Smooth muscle cell (in vitro differentiated cells): ENCODE results near the gene SMIM13. TPM values are rescaled to one million over a fixed set of nuclear protein-coding genes. Genes with fewer than 3 reads are reported as not detected.

Source experiments
- DNase-seq: peaks from one replicate; lab custom pipeline; 2025; ENCODE audit not compliant: unreplicated experiment; lab: John Stamatoyannopoulos, UW
- H2AFZ ChIP-seq: fragments of 200-600 bp; sonication (generic); 2 replicates; pipeline ENCODE4 v1.6.0; 2016; ENCODE audit warnings: antibody characterized with exemption, low read depth, mild to moderate bottlenecking
- H3F3A ChIP-seq: fragments of 200-600 bp; sonication (generic); 2 replicates; pipeline ENCODE4 v1.6.0; 2017; ENCODE audit warnings: antibody characterized with exemption, low read depth
- H3K27ac ChIP-seq: fragments of 200-600 bp; sonication (generic); 2 replicates; pipeline ENCODE4 v1.5.1; 2016; ENCODE audit warnings: low read depth, mild to moderate bottlenecking
- H3K27me3 ChIP-seq: fragments of 200-600 bp; sonication (generic); 2 replicates; pipeline ENCODE4 v1.6.1; 2016; ENCODE audit warnings: low read depth, mild to moderate bottlenecking
- H3K36me3 ChIP-seq: fragments of 200-600 bp; sonication (generic); 2 replicates; pipeline ENCODE4 v1.5.1; 2016; ENCODE audit warnings: low read depth
- H3K4me1 ChIP-seq: fragments of 200-600 bp; sonication (generic); 2 replicates; pipeline ENCODE4 v1.5.1; 2016; ENCODE audit warnings: low read depth
- H3K4me2 ChIP-seq: fragments of 200-600 bp; sonication (generic); 2 replicates; pipeline ENCODE4 v1.6.0; 2016; ENCODE audit warnings: mild to moderate bottlenecking
- H3K4me3 ChIP-seq: fragments of 200-600 bp; sonication (generic); 2 replicates; pipeline ENCODE4 v1.5.1; 2016; ENCODE audit warnings: mild to moderate bottlenecking
- H3K79me2 ChIP-seq: fragments of 200-600 bp; sonication (generic); 2 replicates; pipeline ENCODE4 v1.6.0; 2016; ENCODE audit warnings: low read depth, mild to moderate bottlenecking
- H3K9ac ChIP-seq: fragments of 200-600 bp; sonication (generic); 2 replicates; pipeline ENCODE4 v1.6.0; 2016; ENCODE audit warnings: low read depth
- H3K9me3 ChIP-seq: fragments of 200-600 bp; sonication (generic); replicated peaks from 2 replicates; pipeline ENCODE4 v1.5.1; 2016; ENCODE audit warnings: low read depth
- H4K20me1 ChIP-seq: fragments of 200-600 bp; sonication (generic); 2 replicates; pipeline ENCODE4 v1.6.0; 2016; ENCODE audit warnings: low read depth
- WGBS: methylation state at CpG from one replicate; pipeline ENCODE4 v1.1.7; 2016; ENCODE audit warnings: low lambda C conversion rate; 5-methylcytosine and 5-hydroxymethylcytosine counted together
- polyA plus RNA-seq: library from polyadenylated mRNA; unstranded; fragments of >200 nt; fragmentation: Nextera tagmentation; extraction: Ambion mirVana; gene quantifications from 2 replicates; pipeline ENCODE4 v1.2.1, GENCODE V29; 2016
- small RNA-seq: library from RNA; depleted of rRNA; stranded (forward); fragments of <200 nt; gene quantifications from one replicate; pipeline ENCODE3, GENCODE V24; 2014
- total RNA-seq: library from RNA; depleted of rRNA; stranded (reverse); fragments of >200 nt; gene quantifications from 2 replicates; pipeline ENCODE4 v1.2.3, GENCODE V29; 2014
- TF ChIP-seq, protein P1 (sequence below): fragments of 200-600 bp; sonication (generic); IDR thresholded peaks from 2 replicates; pipeline ENCODE4 v1.5.1; 2017; ENCODE audit warnings: borderline replicate concordance, mild to moderate bottlenecking, antibody characterized with exemption; ENCODE audit not compliant: insufficient read depth, poor library complexity, severe bottlenecking

Gene SMIM13
- total and polyA plus RNA-seq, 2 experiments from 2014 or later: 9.8 to 17.7 TPM

DNA sequence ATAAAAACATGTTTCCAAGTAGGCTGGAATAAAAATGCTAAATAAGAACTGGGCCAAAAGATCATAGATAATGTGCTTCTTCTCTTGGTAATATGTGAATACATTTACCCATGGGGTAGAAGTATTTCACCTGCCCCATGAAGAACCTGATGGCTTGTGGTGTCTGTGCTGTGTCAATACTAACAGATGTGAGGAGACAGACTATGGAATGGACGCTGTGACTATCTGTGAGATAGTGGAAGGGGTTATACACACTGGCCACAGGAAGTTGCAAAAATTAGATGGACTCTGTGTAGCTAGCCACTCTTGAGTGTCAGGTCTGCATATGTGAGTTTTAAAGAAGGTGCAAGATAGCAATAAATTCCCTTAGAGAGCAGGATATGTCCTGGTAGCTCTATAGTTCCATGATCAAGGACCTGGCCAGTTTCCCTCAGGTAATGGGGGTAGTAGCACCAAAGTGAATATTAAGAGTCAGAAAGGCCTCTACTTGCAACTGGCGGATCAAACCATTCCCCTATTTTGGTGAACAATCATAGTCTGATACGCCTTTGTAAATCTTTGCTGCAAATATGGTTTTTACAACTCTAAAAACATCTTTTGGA lies 90.2 kb downstream of the SMIM13 start:
- no peak overlapping the region for H3K4me2 ChIP-seq
- H3K9ac ChIP-seq: no peak overlapping the region
- peaks cover 61% of the 10 kb centered on the region for H3F3A ChIP-seq
- DNase-seq: no peak
- WGBS: 95% methylated on average over 3 of the region's 3 CpGs
- H3K4me1 ChIP-seq: peaks cover 5% of the 10 kb centered on the region
- H3K27me3 ChIP-seq: no peaks in the 10 kb centered on the region
- H2AFZ ChIP-seq: no peak overlapping the region
- peaks cover 16% of the 10 kb centered on the region for H3K79me2 ChIP-seq
- TF ChIP-seq, protein P1, sequence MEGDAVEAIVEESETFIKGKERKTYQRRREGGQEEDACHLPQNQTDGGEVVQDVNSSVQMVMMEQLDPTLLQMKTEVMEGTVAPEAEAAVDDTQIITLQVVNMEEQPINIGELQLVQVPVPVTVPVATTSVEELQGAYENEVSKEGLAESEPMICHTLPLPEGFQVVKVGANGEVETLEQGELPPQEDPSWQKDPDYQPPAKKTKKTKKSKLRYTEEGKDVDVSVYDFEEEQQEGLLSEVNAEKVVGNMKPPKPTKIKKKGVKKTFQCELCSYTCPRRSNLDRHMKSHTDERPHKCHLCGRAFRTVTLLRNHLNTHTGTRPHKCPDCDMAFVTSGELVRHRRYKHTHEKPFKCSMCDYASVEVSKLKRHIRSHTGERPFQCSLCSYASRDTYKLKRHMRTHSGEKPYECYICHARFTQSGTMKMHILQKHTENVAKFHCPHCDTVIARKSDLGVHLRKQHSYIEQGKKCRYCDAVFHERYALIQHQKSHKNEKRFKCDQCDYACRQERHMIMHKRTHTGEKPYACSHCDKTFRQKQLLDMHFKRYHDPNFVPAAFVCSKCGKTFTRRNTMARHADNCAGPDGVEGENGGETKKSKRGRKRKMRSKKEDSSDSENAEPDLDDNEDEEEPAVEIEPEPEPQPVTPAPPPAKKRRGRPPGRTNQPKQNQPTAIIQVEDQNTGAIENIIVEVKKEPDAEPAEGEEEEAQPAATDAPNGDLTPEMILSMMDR: no peak
- peaks cover 50% of the 10 kb centered on the region for H3K36me3 ChIP-seq
- peaks cover 27% of the 10 kb centered on the region for H4K20me1 ChIP-seq
- H3K4me3 ChIP-seq: no peak overlapping the region
- H3K27ac ChIP-seq: peak overlapping the region; percentile 30
- H3K9me3 ChIP-seq: no peaks in the 10 kb centered on the region

DNA sequence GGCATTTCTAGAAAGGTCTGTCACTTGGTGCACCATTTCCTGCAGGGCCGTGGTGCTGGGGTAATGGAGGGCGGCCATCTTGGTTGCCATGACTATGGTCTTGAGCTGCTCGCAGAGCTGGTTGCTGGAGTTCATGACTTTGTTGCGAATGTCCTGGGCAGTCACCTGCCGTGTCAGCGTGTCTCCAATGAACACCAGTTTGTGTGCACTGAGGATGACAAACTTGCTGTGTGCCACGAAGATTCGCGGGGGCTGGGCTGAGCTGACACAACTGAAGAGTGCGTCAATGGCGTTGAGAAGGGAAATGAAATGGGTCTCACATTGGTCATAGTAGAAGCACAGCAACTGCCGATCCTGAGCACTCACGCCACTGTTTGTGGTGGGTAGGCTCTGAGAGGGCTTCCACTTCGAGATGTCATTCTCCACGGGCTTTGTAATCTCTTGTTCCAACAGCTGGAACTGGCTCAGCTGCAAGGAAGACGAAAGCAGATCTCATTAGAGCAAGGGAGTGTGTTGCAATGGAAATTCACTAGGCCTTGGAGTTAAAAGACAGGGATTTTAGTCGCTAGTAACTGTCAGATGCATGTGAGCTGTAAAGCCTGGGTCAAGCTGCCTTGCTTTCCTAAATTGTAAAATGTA lies 91.7 kb downstream of the SMIM13 start:
- no peak overlapping the region for H2AFZ ChIP-seq
- no peaks in the 10 kb centered on the region for H3K9me3 ChIP-seq
- H3K27me3 ChIP-seq: no peaks in the 10 kb centered on the region
- peaks cover 41% of the 10 kb centered on the region for H4K20me1 ChIP-seq
- H3K4me2 ChIP-seq: no peak overlapping the region
- no peaks in the 10 kb centered on the region for H3K4me1 ChIP-seq
- H3K36me3 ChIP-seq: peaks cover 59% of the 10 kb centered on the region
- no peak overlapping the region for H3K9ac ChIP-seq
- TF ChIP-seq, protein P1: no peak
- no peak for DNase-seq
- H3K79me2 ChIP-seq: peaks cover 26% of the 10 kb centered on the region
- H3K27ac ChIP-seq: peak overlapping the region; percentile 22
- 77% methylated on average over 17 of the region's 17 CpGs for WGBS
- no peak overlapping the region for H3K4me3 ChIP-seq
- peaks cover 73% of the 10 kb centered on the region for H3F3A ChIP-seq

GRCh38 chr6:11187301-11187700 lies 93.7 kb downstream of the SMIM13 start:
- Histone ChIP-seq H3K27ac (peak overlapping the region; percentile 68), H3K9ac (no peak overlapping the region), H3K9me3 (no peaks in the 10 kb centered on the region), H3K4me2 (no peak overlapping the region), H3F3A (peaks cover 67% of the 10 kb centered on the region), H2AFZ (no peak overlapping the region), H3K79me2 (peaks cover 26% of the 10 kb centered on the region), H3K4me3 (no peak overlapping the region), H3K4me1 (no peaks in the 10 kb centered on the region), H3K36me3 (peaks cover 59% of the 10 kb centered on the region), H3K27me3 (no peaks in the 10 kb centered on the region), H4K20me1 (peaks cover 47% of the 10 kb centered on the region)
- 94% methylated on average over 6 of the region's 6 CpGs for WGBS
- DNase-seq: no peak
- TF ChIP-seq, protein P1: no peak

Small RNA genes lying within 50 kb of the gene (small RNA-seq; reads per million reads assigned to genes)
- gene AL136139.1: not detected

Other genes starting within 250 kb of the SMIM13 start
- not detected in 2 replicates for gene GCM2, start 211.8 kb upstream of the SMIM13 start, total RNA-seq
- gene GCM2, start 211.8 kb upstream of the SMIM13 start, polyA plus RNA-seq: 0.13 TPM in 1 of 2 replicates, not detected in the other
- 2.8 and 6.4 TPM in 2 replicates for gene SYCP2L, start 206.8 kb upstream of the SMIM13 start, total RNA-seq
- gene SYCP2L, start 206.8 kb upstream of the SMIM13 start, polyA plus RNA-seq: 0.74 and 0.86 TPM in 2 replicates
- 28.9 and 31.4 TPM in 2 replicates for gene ELOVL2, start 49.5 kb upstream of the SMIM13 start, total RNA-seq
- gene ELOVL2, start 49.5 kb upstream of the SMIM13 start, polyA plus RNA-seq: 13.4 and 15.9 TPM in 2 replicates
- 0.09 TPM in 1 of 2 replicates, not detected in the other for gene ERVFRD-1, start 17.9 kb downstream of the SMIM13 start, total RNA-seq
- gene ERVFRD-1, start 17.9 kb downstream of the SMIM13 start, polyA plus RNA-seq: 0.38 TPM in 1 of 2 replicates, not detected in the other
- 127 and 139 TPM in 2 replicates for gene NEDD9, start 138.8 kb downstream of the SMIM13 start, total RNA-seq
- gene NEDD9, start 138.8 kb downstream of the SMIM13 start, polyA plus RNA-seq: 75.2 and 85.6 TPM in 2 replicates